ENCODE data around the gene CELF1.
A peak's percentile ranks its signal among the peaks of the same experiment; 100 is the strongest.
"Not testable (repeated sequence)": the region's sequence is repeated elsewhere in the genome, so short reads cannot be mapped to it uniquely, and the experiment has no call there.

Gene CELF1

GRCh38 chr11:47538741-47539565 is 14.0 kb downstream of the CELF1 start:
- no peak for DNase-seq

GRCh38 chr11:47536915-47537314 is 16.0 kb downstream of the CELF1 start:
- DNase-seq: no peak

GRCh38 chr11:47534704-47535251 is 18.2 kb downstream of the CELF1 start:
- no peak for DNase-seq

GRCh38 chr11:47533690-47534151 is 19.2 kb downstream of the CELF1 start:
- no peak for DNase-seq

- no peak for DNase-seq
These were observed 20.2 kb downstream of the CELF1 start for GRCh38 chr11:47532597-47533213.

GRCh38 chr11:47531666-47532065 is 21.3 kb downstream of the CELF1 start:
- no peak for DNase-seq

GRCh38 chr11:47530721-47531120 is 22.2 kb downstream of the CELF1 start:
- not testable (repeated sequence) for DNase-seq

- no peak for DNase-seq
These were observed 23.0 kb downstream of the CELF1 start for GRCh38 chr11:47529951-47530350.

- no peak for DNase-seq
These were observed 25.7 kb downstream of the CELF1 start for GRCh38 chr11:47527186-47527585.

GRCh38 chr11:47526032-47526431 is 26.9 kb downstream of the CELF1 start:
- not testable (repeated sequence) for DNase-seq

- DNase-seq: peak; percentile 4
These were observed 28.5 kb downstream of the CELF1 start for GRCh38 chr11:47524291-47524874.

- peak; percentile 36 for DNase-seq
These were observed 29.3 kb downstream of the CELF1 start for GRCh38 chr11:47523490-47524225.

- no peak for DNase-seq
These were observed 34.5 kb downstream of the CELF1 start for GRCh38 chr11:47518212-47518964.

GRCh38 chr11:47516984-47517853 is 35.7 kb downstream of the CELF1 start:
- no peak for DNase-seq

- no peak for DNase-seq
These were observed 36.8 kb downstream of the CELF1 start for GRCh38 chr11:47516155-47516554.

- DNase-seq: no peak
These were observed 37.9 kb downstream of the CELF1 start for GRCh38 chr11:47514825-47515647.

GRCh38 chr11:47512701-47513100 is 40.2 kb downstream of the CELF1 start:
- no peak for DNase-seq

GRCh38 chr11:47511917-47512316 is 41.0 kb downstream of the CELF1 start:
- no peak for DNase-seq

- DNase-seq: no peak
These were observed 42.7 kb downstream of the CELF1 start for GRCh38 chr11:47510209-47510608.

GRCh38 chr11:47509077-47509536 is 43.8 kb downstream of the CELF1 start:
- no peak for DNase-seq

Measured in effector CD4-positive, alpha-beta T cell (primary cell).